GM18507 (cell line): ENCODE measurements around the gene VAX1.
"Not testable (repeated sequence)": the region's sequence is repeated elsewhere in the genome, so short reads cannot be mapped to it uniquely, and the experiment has no call there.

Experiments
- DNase-seq: peaks from one replicate; pipeline ENCODE4 v3.0.0; 2011; ENCODE audit warnings: low read depth; ENCODE audit not compliant: insufficient read length; ENCODE audit errors: extremely low spot score
- FAIRE-seq: peaks from 2 replicates; lab custom pipeline; 2011; peaks lifted over from hg19 to GRCh38; lab: Jason Lieb, UNC

The VAX1 gene, protein sequence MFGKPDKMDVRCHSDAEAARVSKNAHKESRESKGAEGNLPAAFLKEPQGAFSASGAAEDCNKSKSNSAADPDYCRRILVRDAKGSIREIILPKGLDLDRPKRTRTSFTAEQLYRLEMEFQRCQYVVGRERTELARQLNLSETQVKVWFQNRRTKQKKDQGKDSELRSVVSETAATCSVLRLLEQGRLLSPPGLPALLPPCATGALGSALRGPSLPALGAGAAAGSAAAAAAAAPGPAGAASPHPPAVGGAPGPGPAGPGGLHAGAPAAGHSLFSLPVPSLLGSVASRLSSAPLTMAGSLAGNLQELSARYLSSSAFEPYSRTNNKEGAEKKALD

DNA sequence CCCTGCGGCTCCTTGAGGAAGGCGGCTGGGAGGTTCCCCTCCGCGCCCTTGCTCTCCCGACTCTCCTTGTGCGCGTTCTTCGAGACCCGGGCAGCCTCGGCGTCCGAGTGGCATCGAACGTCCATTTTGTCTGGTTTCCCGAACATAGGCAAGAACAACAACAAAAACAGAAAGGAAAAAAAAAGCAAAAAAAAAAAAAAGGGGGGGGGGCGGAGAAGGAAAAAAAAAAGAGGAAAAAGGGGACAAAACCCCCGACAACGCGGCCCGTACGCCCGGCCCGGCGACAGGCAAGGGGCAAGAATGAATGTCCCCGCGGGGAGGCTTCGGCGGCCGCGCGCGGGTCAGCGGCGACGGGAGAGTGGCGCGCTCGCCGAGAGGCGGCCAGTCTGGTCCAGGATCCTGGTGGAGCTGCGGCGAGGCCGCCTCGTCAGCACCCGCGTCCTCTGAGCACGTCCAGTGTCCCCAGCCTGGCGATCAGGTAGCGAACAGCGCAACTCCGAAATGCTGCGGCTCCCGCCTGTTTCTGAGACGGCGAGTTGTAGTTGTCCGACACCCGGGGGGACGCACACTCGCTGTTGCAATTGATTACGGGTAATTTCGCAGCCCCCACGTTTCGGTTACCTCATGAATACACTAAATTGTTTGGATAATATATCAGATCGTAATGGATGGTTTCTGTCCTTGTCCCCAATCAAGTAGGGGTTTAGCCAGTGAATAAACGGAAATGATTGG is at the start of gene VAX1:
VAX1 (minus strand) TSS at position 360 of the 732 bp plus-strand sequence; CDS start at position 146, 214 bp downstream.
- DNase-seq (no peak), FAIRE-seq (no peak)

DNA sequence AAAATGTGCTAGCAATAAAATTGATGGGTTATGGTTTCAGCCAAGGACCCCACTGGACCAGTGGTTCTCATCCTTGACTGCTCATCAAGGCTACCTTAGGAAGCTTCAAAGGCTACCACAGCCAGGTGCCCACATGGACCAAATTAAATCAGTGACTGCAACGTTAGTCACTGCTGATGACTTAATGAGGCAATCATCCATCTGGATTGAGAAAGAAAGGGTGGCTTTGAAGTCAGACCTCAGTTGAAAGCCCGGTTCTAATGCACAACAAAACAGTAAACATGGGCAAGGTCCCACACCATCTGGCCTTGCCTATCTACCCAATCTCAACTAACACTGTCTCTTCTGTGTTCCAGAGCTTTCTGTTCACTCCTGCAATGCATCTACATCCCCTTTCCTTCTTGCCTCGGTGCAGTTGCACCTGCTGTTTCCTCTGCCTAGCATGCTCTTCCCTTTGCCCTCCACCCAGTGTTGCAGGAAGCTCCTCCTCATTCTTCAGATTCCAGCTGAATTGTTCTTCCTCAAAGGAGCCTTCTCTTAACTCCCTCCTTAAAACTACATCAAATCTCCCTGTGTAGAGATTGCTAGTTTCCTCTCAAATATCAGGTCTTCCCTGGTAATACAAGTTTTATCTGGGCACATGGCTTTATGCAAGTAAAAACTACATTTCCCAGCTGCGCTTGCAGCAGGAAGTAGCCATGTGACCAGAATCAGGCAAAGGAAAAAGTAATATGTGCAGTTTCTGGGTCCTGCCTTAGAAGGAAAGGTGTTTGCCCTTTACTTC is 49.0 kb upstream of the VAX1 start:
- FAIRE-seq (no peak), DNase-seq (no peak)

DNA sequence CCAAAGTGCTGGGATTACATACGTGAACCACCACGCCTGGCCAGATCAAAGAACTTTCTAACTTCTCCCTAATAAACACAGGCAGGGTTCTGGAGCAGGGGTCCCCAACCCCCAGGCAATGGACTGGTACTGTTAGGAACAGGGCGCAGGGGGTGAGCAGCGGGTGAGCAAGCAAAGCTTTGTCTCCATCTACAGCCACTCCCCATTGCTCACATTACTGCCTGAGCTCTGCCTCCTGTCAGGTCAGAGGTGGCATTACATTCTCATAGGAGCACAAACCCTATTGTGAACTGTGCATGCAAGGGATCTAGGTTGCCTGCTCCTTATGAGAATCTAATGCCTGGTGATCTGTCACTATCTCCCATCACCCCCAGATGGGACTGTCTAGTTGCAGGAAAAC is 47.7 kb upstream of the VAX1 start:
- DNase-seq: not testable (repeated sequence)

DNA sequence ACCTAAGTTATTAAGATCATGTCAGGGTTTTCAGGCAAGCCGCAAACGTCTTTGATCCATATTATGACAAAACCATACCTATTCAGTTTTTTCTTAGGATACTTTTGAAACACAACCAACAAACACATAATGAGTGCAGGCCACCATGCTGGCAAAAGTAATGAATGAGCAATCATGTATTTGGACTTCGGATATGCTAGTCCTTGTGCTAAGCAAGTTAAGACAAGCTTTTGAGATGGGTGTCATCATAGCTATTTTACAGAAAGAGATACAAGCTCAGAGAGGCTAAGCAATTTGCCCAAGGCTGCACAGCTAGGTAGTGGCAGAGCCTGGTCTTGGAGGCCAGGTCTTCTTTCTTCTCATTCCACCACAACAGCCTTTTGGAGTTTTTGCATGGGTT is 46.8 kb upstream of the VAX1 start:
- FAIRE-seq (no peak), DNase-seq (no peak)

More for the DNA sequence above, 47.7 kb upstream of the VAX1 start:
- FAIRE-seq: not testable (repeated sequence)

DNA sequence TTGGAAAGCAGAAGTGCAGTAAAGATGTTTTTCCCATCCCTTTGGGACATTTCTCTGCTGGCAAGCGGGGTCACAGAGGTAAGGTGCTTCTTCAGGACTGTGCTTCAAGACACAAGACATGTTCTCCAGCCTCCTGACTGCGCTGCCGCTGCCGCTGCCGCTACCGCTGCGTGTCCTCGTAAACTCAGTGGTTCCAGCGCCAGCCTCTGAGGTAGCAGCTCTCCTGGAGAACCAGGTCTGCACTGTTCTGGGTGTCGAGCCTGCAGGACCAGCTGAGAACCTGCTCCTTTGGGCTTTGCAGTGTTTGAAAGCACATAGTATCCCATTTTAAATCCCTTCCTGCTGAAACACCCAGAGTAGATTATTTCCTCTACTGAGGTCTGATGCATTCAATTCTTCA is 46.2 kb upstream of the VAX1 start:
- DNase-seq (no peak), FAIRE-seq (no peak)

DNA sequence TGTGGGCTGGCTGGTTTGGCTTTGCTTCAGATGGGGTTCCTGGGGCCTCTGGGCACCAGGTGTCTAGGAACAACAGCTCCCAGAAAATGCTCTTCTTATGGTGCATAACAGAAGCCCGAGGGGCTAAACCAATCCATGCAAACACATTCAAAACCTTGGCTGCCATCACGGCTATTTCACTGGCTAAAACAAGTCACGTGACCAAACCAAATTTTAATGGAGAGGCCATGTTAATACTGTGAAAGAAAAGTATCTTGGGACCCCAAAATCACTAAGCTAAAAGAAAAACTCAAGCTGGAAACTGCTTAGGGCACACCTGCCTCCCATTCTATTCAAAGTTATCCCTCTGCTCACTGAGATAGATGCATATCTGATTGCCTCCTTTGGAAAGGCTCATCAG is 40.1 kb upstream of the VAX1 start:
- no peak for DNase-seq
- no peak for FAIRE-seq

DNA sequence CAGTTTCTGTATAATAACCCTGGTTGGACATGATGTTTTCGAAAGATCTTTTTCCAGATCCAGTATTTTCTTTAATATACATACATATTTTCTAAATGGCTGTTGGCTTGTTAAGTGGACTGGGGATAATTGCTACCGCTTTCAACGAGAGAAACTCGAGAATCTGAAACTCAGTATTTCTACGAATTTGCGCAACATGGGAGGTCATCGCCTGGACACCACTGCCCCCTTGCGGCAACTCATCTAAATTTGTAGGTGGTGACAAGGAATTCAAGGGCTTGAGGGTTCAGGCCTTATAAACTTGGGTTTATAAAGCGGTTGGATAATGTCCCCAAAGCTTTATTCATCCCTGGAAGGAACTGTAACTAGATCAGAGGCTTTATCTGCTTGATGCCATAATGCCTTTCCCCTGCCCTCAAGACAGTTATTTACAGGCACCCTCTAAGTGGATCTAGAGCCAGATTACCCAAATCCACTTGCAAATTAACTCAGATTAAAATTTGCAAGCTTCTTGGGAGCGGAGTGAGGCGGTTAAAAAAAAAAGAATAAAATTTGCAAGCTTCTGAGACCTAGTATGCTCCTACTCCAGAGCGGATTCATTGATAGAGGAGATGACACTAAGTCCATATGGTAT is 37.9 kb upstream of the VAX1 start:
- peak; percentile 37 for DNase-seq
- peak; percentile 85 for FAIRE-seq

DNA sequence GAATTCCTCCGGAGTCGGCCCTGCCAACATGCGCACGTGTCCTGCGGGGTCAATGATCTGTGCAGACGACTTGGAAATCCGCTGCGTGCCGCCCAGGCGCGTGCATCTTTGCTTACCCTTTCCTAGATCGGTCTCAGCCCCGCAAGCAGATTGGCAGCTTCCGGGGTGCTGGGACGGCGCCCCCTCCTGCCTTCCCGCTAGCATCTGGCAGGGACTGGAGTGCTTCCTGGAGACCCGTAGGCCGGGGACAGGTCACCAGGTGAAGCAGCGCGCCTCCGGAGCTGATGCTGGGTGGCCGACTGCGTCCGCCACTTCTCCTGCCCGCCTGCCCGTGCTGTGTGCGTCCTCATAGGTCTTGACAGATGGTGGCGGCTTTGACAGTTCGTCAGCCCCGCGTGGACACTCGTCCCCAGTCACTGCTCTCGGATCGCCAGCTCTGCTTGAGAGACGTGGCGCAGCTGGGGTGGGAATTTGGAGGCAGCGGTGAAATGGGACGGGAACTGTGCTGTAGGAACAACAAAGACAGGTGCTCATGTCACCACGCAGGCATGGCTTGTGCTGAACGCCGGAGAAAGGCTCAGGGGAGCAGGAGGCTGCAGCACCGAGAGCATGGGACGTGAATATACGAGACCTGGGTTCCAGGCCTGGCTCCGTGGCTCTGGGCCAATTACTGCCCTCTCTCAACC is 37.3 kb upstream of the VAX1 start:
- DNase-seq (no peak), FAIRE-seq (no peak)

DNA sequence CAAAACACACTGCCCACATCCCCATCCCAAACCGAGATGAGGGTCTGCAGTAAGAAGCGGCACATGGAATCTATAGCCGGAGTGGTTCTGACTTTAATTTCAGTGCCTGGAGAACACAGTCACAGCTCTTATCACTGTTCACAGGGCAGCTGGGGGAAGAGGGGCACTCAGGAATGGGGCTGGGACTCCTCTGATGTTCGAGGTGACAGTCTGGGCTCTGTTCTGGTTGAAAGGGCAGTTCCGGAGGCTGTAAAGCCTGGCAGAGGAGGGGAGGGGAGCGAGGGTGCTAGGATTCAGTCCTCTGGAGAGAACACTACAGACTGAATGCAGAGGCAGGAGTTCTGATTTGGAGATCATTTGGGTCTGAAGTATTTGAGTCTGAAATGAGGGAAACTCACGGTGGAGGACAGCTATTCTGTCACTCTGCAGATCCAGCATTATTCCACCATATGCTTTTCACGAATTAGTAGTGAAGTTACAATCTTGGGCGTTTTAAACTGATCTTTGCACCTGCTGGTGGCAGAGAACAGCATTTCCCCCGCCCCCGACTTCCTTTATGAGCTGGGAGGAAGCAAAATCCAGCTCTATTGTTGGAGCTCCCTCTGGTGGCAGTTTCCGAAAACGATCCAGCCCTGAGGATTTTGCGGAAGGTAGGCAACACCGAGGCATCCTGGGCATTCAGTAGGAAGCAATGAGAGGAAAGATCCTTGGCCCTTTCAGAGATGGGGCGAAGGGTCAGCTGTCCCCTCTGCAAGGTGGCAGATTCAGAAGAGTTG is 36.6 kb upstream of the VAX1 start:
- FAIRE-seq: peak; percentile 91

DNA sequence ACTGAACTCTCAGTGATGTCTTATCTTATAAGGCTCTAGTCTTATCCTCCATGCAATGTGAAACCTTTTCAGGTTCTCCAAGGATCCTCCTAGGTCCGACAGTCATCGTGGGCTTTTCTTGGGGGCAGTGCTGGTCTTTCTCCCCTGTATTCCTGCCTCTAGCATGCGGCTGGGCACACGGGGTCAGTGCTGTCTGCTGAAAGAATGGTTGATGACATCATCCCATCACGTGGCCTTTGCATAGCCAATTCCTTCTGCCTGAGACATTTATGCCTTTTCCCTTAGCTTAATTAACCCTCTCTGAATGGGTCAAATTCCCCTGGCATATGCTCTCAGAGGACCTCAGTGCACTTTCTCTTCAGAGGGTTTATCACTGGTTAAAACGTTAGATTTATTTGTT is 32.2 kb upstream of the VAX1 start:
- FAIRE-seq (no peak), DNase-seq (no peak)

More for the DNA sequence above, 36.6 kb upstream of the VAX1 start:
- peak; percentile 69 for DNase-seq

DNA sequence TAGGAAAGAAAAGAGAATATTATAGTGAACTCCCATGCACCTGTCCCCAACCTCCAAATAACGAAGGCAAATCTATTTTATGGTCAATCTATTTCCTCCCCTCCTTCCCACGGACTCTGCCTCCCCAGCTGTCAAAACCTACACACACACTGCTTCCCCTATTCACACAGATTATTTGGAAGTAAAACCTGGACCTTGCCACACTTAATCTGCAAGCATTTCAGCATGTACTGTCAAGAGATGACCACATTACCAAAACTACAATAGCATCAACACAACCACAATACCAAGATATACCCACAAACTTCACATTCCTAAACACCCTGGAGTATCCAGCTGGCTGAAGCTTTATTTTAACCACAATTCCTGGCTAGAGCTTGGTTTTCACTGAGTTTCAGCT is 31.4 kb upstream of the VAX1 start:
- FAIRE-seq: no peak
- no peak for DNase-seq

DNA sequence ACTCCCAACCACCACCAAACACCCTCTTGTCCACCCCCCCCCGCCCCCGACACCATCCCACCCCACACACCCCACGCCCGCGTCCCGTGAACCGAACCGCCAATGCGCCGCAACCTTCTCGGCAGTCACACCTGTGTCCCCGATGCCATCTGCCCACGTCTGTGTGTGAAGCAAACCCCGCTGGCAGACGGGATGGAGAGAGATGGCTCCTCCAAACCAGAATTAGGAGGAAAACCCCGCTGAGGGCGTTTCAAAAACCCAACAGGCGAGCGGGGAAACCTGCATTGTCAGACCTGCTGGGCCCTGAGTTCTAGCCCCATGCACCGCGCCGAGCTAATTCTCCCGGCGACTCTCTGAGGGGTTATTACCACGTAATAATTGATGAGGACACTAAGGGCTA is 30.7 kb upstream of the VAX1 start:
- DNase-seq (no peak), FAIRE-seq (no peak)

DNA sequence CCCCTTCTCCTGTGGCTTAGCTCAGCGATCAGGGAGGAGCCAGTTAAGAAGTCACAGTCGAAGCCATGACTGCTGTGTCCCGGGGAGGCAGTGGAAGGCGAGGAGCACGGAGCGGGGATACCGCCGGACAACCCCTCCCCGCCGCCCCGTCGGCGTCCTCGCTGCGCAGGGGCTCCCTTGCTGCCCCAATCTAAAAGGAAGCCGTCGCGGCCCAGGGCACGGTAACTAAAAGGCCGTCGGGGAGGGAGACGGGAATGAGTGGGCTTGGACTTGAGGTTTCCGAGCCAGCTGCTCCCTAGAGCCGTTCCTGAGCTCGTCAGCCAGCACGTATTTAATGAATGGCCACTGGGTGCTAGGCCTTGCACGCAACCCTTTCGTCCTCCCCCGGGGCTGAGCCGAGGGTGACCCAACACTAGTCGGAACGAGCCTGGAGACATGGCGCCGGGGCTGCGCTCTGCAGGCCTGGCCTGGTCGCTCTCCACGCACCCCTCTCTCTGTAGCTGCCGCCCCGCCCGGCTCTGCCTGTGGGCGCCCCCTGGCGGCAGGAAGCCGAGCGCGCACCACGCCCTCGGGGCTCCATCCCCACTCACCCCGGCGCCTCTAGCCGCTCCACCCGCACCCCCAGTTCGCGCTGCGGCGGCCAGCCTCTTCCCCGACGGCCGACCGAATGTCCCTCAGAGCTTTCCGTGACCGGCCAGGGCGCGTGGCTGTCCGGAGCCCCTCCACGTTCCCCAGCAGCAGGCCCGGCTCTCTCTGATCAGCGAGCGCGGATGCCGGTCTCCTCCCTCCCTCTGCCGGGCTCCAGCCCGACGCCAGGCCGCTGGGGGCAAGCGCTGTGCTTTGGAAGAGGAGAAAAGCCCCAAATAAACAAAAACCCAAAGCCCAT is 30.0 kb upstream of the VAX1 start:
- DNase-seq (peak; percentile 56), FAIRE-seq (no peak)

DNA sequence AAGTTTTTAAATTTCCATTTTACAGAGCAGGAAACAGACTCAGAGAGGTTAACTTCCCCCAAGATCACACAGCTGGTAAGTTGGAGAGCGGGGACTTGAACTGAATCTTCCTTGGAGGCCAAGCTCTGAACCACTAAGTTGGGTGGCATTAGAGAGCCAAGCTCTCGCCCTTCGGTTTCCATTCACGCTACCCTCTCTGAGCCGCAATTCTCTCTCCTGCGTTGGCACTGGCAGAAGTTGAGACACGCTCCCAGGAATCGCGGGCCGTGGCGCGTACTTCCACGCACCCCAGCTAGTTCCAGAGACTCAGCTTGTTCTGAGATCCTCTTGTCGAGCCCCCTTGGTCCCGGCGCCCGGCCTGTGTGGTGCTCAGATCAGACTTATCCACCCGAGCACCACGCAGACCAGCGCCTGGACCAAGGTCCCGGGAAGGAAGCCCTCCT is 29.3 kb upstream of the VAX1 start:
- FAIRE-seq (no peak), DNase-seq (no peak)

DNA sequence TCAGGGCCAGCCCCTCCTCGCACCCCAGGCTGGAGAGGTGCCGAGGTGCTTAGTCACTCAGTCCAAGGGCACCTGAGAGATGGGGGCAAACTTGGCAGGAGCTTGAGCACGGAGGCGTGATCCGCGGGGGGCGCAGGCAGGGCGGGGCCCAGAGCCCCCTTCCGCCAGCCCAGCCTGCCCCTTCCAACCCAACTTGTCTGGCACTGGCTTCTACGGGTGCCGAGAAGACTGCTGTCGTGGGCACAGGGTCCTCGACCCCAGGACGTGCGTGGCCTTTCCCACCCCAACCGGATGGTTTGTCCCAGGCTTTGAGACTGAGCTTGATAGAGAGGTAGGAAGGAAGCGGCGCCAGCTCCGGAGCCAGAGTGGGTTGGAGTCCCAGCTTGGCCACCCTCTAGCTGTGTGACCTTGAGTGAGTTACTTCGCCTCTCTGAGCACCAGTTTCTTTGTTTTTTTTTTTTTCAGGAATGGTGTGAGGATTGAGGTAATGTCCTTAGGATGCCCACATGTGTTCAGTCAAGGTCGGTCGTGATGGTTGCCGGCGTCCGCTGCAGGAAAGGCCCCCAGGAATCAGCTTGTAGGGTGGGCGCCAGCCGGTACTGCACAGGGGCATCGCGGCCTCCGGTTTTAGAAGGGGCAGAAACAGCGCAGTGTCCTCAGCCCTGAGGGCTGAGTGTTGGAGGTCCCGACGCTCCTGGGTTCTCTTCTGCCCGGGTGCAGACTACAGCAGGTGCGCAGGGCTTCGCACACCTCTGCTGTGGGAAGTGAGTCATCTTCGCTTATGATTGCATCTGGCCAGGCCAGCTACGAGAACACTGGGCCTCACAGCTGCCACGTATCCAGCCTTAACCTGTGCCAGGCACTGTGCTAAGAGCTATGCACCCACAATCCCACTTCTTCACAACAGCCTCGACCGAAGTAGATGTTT is 28.6 kb upstream of the VAX1 start:
- FAIRE-seq (no peak), DNase-seq (no peak)

DNA sequence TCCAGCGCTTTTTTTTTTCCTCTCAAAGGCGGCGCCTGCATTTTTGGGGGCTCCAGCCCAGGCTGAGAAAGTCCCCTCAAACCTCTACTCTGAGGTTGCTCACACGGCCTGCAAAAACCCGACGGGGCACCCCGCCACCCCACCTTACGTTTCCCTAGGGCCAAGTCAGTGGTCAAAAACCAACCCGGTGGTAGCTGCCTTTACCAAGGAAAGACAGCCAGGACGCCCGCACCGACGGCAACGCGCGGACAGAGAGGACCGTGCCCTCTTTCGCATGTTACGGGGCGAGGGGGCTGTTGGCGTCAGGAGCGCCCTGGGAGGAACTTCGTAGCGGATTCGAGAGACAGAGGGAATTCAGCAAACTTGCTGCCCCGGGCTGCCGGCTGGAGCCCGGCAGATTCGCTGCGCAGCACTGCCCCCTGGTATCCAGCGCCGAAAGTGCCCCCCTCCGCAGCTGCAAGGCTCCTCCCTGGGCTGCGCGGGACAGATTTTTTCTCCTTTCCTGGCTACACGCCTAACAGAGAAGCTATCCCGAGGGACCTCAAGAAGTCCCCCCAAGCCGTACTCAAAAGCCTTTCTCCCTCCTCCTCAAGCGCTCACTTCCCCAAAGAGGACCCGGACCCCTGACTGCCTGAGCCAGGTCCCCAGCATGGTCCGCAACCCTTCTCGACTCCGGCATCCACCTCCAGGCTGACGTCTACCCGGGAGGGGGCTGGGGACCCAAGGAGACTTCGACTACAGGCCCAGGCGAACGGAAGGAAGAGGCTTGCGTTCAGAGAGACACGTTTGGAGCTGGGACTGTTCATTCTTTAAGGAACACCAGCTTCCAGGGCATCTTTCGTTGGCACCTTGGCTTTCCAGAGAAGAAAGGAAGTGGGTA is 27.7 kb upstream of the VAX1 start:
- DNase-seq: no peak
- FAIRE-seq: no peak
